GM12874 (cell line): ENCODE data around the gene NEUROD4.

Experiments
- CTCF ChIP-seq: IDR thresholded peaks from 2 replicates; pipeline ENCODE4 v1.5.1; 2011; ENCODE audit warnings: low read depth, mild to moderate bottlenecking, control low read depth, low read length, moderate library complexity; ENCODE audit not compliant: insufficient read depth

The NEUROD4 gene

GRCh38 chr12:55002355-55002754 lies 17.4 kb upstream of the NEUROD4 start:
- no peak for TF ChIP-seq CTCF

GRCh38 chr12:55008944-55009585 lies 10.7 kb upstream of the NEUROD4 start:
- TF ChIP-seq CTCF, result no peak

GRCh38 chr12:55017416-55017925 lies 2.3 kb upstream of the NEUROD4 start:
- TF ChIP-seq CTCF, result no peak

- no peak for TF ChIP-seq CTCF
Observed at GRCh38 chr12:55024575-55024974, 4.8 kb downstream of the NEUROD4 start.

- no peak for TF ChIP-seq CTCF
Observed at GRCh38 chr12:55025508-55025907, 5.7 kb downstream of the NEUROD4 start.

- TF ChIP-seq CTCF, result no peak
Observed at GRCh38 chr12:55034218-55034617, 14.4 kb downstream of the NEUROD4 start.

- no peak for TF ChIP-seq CTCF
Observed at GRCh38 chr12:55036326-55037115, 16.7 kb downstream of the NEUROD4 start.
